Trophoblast cell (in vitro differentiated cells and primary cell): ENCODE results near the gene GSC2.

Experiments used
- DNase-seq, 2 donors: peaks; one replicate each; pipeline ENCODE4 v3.0.0-alpha.2; 2016
- H2AFZ ChIP-seq: 2 replicates; pipeline ENCODE4 v1.6.1; 2013; ENCODE audit warnings: low read length, moderate library complexity, mild to moderate bottlenecking; ENCODE audit not compliant: insufficient read depth, poor library complexity
- H2AK5ac ChIP-seq: 2 replicates; pipeline ENCODE4 v1.6.1; 2013; ENCODE audit warnings: mild to moderate bottlenecking, low read length
- H2BK120ac ChIP-seq: 2 replicates; pipeline ENCODE4 v1.6.1; 2013; ENCODE audit warnings: low read length, mild to moderate bottlenecking, moderate library complexity; ENCODE audit not compliant: insufficient read depth, poor library complexity
- H2BK12ac ChIP-seq: 2 replicates; pipeline ENCODE4 v1.6.1; 2013; ENCODE audit warnings: mild to moderate bottlenecking, low read length, moderate library complexity
- H2BK5ac ChIP-seq: 2 replicates; pipeline ENCODE4 v1.6.1; 2013; ENCODE audit warnings: low read length, low read depth, moderate library complexity, mild to moderate bottlenecking; ENCODE audit not compliant: poor library complexity
- H3K14ac ChIP-seq: 2 replicates; pipeline ENCODE4 v1.6.1; 2013; ENCODE audit warnings: mild to moderate bottlenecking, low read length
- H3K18ac ChIP-seq: 2 replicates; pipeline ENCODE4 v1.6.1; 2013; ENCODE audit warnings: mild to moderate bottlenecking, low read length
- H3K23ac ChIP-seq: 2 replicates; pipeline ENCODE4 v1.6.1; 2013; ENCODE audit warnings: low read length
- H3K27ac ChIP-seq: 2 replicates; pipeline ENCODE4 v1.5.1; 2013; ENCODE audit warnings: low read depth, mild to moderate bottlenecking, inconsistent platforms, low read length, moderate library complexity
- H3K27me3 ChIP-seq: 2 replicates; pipeline ENCODE4 v1.6.1; 2013; ENCODE audit warnings: inconsistent platforms, mild to moderate bottlenecking, low read length, moderate library complexity; ENCODE audit not compliant: insufficient read depth
- H3K36me3 ChIP-seq, 2 experiments: 1 replicate in 1 of 2; 2 replicates in 1 of 2; pipeline ENCODE4 v1.6.1; 2013; ENCODE audit warnings: low read length in 2 of 2, mild to moderate bottlenecking in 2 of 2, moderate library complexity in 1 of 2; ENCODE audit not compliant: insufficient read depth in 2 of 2, control insufficient read depth in 1 of 2
- H3K4ac ChIP-seq: 2 replicates; pipeline ENCODE4 v1.6.1; 2013; ENCODE audit warnings: low read depth, mild to moderate bottlenecking, low read length, moderate library complexity
- H3K4me1 ChIP-seq, 2 experiments: 1 replicate in 1 of 2; 2 replicates in 1 of 2; pipeline ENCODE4 v1.6.1; 2013; ENCODE audit warnings: low read length in 2 of 2, mild to moderate bottlenecking in 2 of 2, moderate library complexity in 1 of 2; ENCODE audit not compliant: insufficient read depth in 2 of 2, control insufficient read depth in 1 of 2
- H3K4me2 ChIP-seq: 2 replicates; pipeline ENCODE4 v1.6.1; 2013; ENCODE audit warnings: inconsistent platforms, mild to moderate bottlenecking, low read length, moderate library complexity
- H3K4me3 ChIP-seq: 2 replicates; pipeline ENCODE4 v1.5.1; 2013; ENCODE audit warnings: mild to moderate bottlenecking, low read depth, low read length, inconsistent platforms
- H3K79me1 ChIP-seq: one replicate; pipeline ENCODE4 v1.6.1; 2013; ENCODE audit warnings: low read length
- H3K79me2 ChIP-seq: 2 replicates; pipeline ENCODE4 v1.6.1; 2013; ENCODE audit warnings: low read length, mild to moderate bottlenecking; ENCODE audit not compliant: control insufficient read depth, insufficient read depth, poor library complexity
- H3K9ac ChIP-seq: 2 replicates; pipeline ENCODE4 v1.6.1; 2013; ENCODE audit warnings: mild to moderate bottlenecking, low read length
- H3K9me3 ChIP-seq: 2 replicates; pipeline ENCODE4 v1.6.1; 2013; ENCODE audit warnings: low read depth, mild to moderate bottlenecking, control low read depth, inconsistent platforms, low read length; ENCODE audit not compliant: insufficient read depth
- H4K12ac ChIP-seq: 2 replicates; pipeline ENCODE4 v1.6.1; 2013; ENCODE audit warnings: low read depth, mild to moderate bottlenecking, low read length, moderate library complexity
- H4K8ac ChIP-seq: 2 replicates; pipeline ENCODE4 v1.6.1; 2013; ENCODE audit warnings: low read depth, mild to moderate bottlenecking, low read length, moderate library complexity
- H4K91ac ChIP-seq: one replicate; pipeline ENCODE4 v1.6.1; 2013; ENCODE audit warnings: low read depth, mild to moderate bottlenecking, low read length, moderate library complexity
- WGBS: extraction: QIAGEN DNeasy Blood & Tissue Kit; methylation state at CpG from one replicate; pipeline ENCODE4 v1.1.7; 2013; ENCODE audit warnings: missing lambda C conversion rate; ENCODE audit not compliant: insufficient read length, insufficient coverage; ENCODE audit errors: extremely low coverage; 5-methylcytosine and 5-hydroxymethylcytosine counted together

The GSC2 gene

DNA sequence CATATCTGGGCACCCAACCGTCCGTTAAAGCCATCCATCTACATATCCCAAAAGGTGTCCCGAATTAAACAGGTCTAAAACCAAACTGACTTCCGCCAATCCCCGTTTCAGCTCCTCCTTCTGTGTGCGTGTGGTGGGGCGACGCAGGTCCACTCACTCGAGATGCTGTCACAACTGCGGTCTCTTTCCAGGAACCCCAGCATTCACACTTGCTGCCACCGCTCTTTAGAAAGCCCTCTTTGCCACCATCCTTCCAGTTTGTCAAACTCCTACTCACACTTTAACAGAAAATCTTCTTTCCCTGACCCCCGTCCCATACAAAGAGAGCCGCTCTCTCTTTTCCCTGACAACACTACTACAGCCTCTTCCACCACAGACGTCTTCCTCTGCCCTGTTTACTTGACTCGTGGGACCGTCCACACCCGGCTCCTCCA is 6.1 kb downstream of the GSC2 start:
- Histone ChIP-seq H2BK5ac (no peak overlapping the region), H4K91ac (no peak overlapping the region), H3K4ac (peak overlapping the region; percentile 42), H3K9me3 (peaks cover 11% of the 10 kb centered on the region), H3K14ac (peak overlapping the region; percentile 50), H4K8ac (peak overlapping the region; percentile 95), H3K4me1 (peaks cover 3 to 4% of the 10 kb centered on the region in 2 experiments), H3K23ac (no peak overlapping the region), H3K4me2 (peak overlapping the region; percentile 70), H3K9ac (peak overlapping the region; percentile 65), H4K12ac (no peak overlapping the region), H3K27me3 (peaks cover 24% of the 10 kb centered on the region), H3K79me2 (peaks cover 2% of the 10 kb centered on the region), H3K27ac (no peak overlapping the region), H2AFZ (peak overlapping the region; percentile 38), H3K18ac (peak overlapping the region; percentile 45), H2BK12ac (no peak overlapping the region), H3K4me3 (peak overlapping the region; percentile 88), H3K79me1 (no peaks in the 10 kb centered on the region), H2BK120ac (no peak overlapping the region), H3K36me3 (peaks cover 30 to 34% of the 10 kb centered on the region in 2 experiments), H2AK5ac (no peak overlapping the region)
- peak in 1 of 2 donors; percentile 7 for DNase-seq
- WGBS = no CpG with 5 or more reads among the region's 17 CpGs

DNA sequence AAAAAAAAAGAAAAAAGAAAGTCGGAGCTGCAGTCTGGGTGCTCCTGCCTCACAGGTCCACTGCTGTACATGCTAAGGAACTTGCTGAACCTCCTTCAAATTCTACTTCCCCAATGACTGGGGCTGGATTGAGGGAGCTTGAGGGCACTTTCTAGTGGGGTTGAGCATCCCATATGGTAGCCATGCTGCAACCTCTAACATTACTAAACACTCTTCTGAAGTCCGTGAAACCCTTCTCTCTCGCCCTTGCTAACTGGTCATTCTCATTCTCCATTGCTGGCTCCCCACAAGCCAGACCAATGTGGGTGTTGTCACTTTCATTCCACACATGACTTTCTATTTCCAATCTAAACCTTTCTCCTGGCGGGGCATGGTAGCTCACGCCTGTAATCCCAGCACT is 6.9 kb downstream of the GSC2 start:
- peaks cover 2% of the 10 kb centered on the region for H3K79me2 ChIP-seq

DNA sequence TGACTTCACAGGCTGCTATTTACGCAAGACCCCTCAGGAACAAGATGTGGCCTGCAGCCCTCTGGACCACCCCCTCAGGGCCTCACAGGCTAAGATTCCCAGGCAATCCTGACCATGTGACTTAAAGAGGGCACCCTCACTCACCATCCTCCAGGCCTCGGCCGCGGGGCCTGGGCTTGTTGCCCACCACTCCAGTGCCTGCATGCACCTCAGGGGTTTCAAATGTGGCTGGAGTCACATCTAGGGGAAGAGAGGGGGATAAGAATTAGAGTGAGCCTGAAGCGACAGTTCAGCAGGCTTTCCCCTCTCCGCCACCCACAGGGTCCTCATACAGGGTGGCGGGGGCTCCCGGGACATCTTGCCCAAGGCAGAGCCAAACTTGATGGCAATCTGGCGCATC is 7.7 kb downstream of the GSC2 start:
- Histone ChIP-seq H2BK120ac (no peak overlapping the region), H3K9me3 (peaks cover 3% of the 10 kb centered on the region), H3K4ac (no peak overlapping the region), H2AK5ac (no peak overlapping the region), H4K8ac (no peak overlapping the region), H3K27me3 (peaks cover 9% of the 10 kb centered on the region), H3K4me3 (no peak overlapping the region), H3K36me3 (peaks cover 45 to 50% of the 10 kb centered on the region in 2 experiments), H4K12ac (no peak overlapping the region), H3K27ac (no peak overlapping the region), H3K79me1 (no peaks in the 10 kb centered on the region), H3K18ac (no peak overlapping the region), H3K23ac (no peak overlapping the region), H3K4me1 (peaks cover 3 to 4% of the 10 kb centered on the region in 2 experiments), H3K4me2 (no peak overlapping the region), H2BK5ac (no peak overlapping the region), H3K14ac (no peak overlapping the region), H2AFZ (no peak overlapping the region), H4K91ac (no peak overlapping the region), H3K9ac (no peak overlapping the region), H2BK12ac (no peak overlapping the region), H3K79me2 (peaks cover 2% of the 10 kb centered on the region)
- no peak for DNase-seq
- WGBS = no CpG with 5 or more reads among the region's 9 CpGs

More for the DNA sequence above, 6.9 kb downstream of the GSC2 start:
- Histone ChIP-seq H2BK120ac (no peak overlapping the region), H2AK5ac (no peak overlapping the region), H2BK5ac (no peak overlapping the region), H3K27me3 (peaks cover 17% of the 10 kb centered on the region), H3K79me1 (no peaks in the 10 kb centered on the region), H2BK12ac (no peak overlapping the region), H3K23ac (no peak overlapping the region), H3K9ac (no peak overlapping the region), H3K36me3 (peaks cover 37 to 42% of the 10 kb centered on the region in 2 experiments), H3K4ac (no peak overlapping the region), H3K4me1 (peaks cover 3 to 4% of the 10 kb centered on the region in 2 experiments), H3K4me2 (no peak overlapping the region), H2AFZ (no peak overlapping the region), H3K9me3 (peaks cover 6% of the 10 kb centered on the region), H3K18ac (no peak overlapping the region), H3K14ac (no peak overlapping the region), H4K12ac (no peak overlapping the region), H3K4me3 (no peak overlapping the region), H4K91ac (no peak overlapping the region), H3K27ac (no peak overlapping the region), H4K8ac (no peak overlapping the region)
- no peak for DNase-seq
- WGBS = no CpG with 5 or more reads among the region's 5 CpGs

DNA sequence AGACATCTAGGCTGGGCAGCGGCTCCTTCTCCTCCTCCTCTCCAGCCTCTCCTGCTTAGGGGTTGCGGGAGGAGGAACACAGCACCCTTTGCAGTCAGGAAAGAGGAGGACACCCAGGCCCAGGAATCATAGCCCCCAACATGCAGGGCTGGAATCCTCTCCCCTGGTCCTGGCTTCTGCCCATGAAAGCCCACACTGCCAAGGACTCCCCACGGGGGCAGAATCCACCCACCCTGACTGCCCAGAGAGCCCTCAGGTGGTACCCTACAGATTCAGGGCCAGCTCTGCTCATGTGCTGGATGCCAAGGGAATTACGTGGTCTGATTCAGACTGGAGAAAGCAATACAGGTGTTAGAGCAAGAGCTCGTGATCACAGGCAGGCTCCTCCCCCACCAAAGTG is 10.1 kb downstream of the GSC2 start:
- Histone ChIP-seq H3K79me2 (peaks cover 2% of the 10 kb centered on the region), H4K12ac (no peak overlapping the region), H2AFZ (no peak overlapping the region), H3K4me3 (no peak overlapping the region), H3K27me3 (no peaks in the 10 kb centered on the region), H4K91ac (no peak overlapping the region), H3K4ac (no peak overlapping the region), H3K9me3 (peaks cover 5% of the 10 kb centered on the region), H3K9ac (no peak overlapping the region), H3K4me1 (peaks cover 3 to 4% of the 10 kb centered on the region in 2 experiments), H3K14ac (no peak overlapping the region), H3K36me3 (peaks cover 62 to 65% of the 10 kb centered on the region in 2 experiments), H2BK5ac (no peak overlapping the region), H3K23ac (no peak overlapping the region), H3K79me1 (no peaks in the 10 kb centered on the region), H3K27ac (no peak overlapping the region), H2AK5ac (no peak overlapping the region), H3K4me2 (no peak overlapping the region), H2BK120ac (no peak overlapping the region), H4K8ac (no peak overlapping the region), H2BK12ac (no peak overlapping the region), H3K18ac (no peak overlapping the region)
- no CpG with 5 or more reads among the region's 5 CpGs for WGBS
- no peak for DNase-seq
